Esophagus muscularis mucosa (tissue), 4 donors: ENCODE measurements around the gene VAPB.

Experiments
- CTCF ChIP-seq, 3 experiments: fragments of 200-600 bp in 2 of 3; fragments of 450-650 bp in 1 of 3; sonication (generic) in 2 of 3; IDR thresholded peaks; one replicate each; pipeline ENCODE4 v1.5.1; 2017 to 2019; ENCODE audit warnings: antibody characterized with exemption in 3 of 3, mild to moderate bottlenecking in 2 of 3, moderate library complexity in 1 of 3
- EP300 ChIP-seq: sonication (generic); formaldehyde crosslinking; IDR thresholded peaks from one replicate; pipeline ENCODE4 v1.6.1; 2017; ENCODE audit warnings: antibody characterized with exemption
- POLR2A ChIP-seq: fragments of 450-650 bp; IDR thresholded peaks from one replicate; pipeline ENCODE4 v1.6.1; 2017; ENCODE audit warnings: antibody characterized with exemption, moderate library complexity, mild to moderate bottlenecking, low read depth

GRCh38 chr20:58446960-58447265 lies 57.9 kb downstream of the VAPB start:
- no peak for TF ChIP-seq CTCF (IDR thresholded peaks at IDR 0.05)
- TF ChIP-seq POLR2A, result no peak
- TF ChIP-seq EP300, result no peak
